ENCODE data around the gene BOC. TPM values are rescaled to one million over a fixed set of nuclear protein-coding genes. Genes with fewer than 3 reads are reported as not detected.

BOC gene
- total and polyA plus RNA-seq, 2 of the 8 experiments (the other 6 are each of a cell fraction or from before 2014, with no cell fraction given), result 6.9 to 9.3 TPM

- TF ChIP-seq CHD7 (IDR thresholded peaks at IDR 0.05; ENCODE audit: insufficient replicate concordance, low read length), result no peak
These were observed 20.0 kb downstream of the BOC start (continued) for GRCh38 chr3:113231391-113231790.
